SKM-1 (cell line): Measurements from ENCODE around the gene MRPL4.
A peak's percentile ranks its signal among the peaks of the same experiment; 100 is the strongest.
"Not testable (repeated sequence)": the region's sequence is repeated elsewhere in the genome, so short reads cannot be mapped to it uniquely, and the experiment has no call there.

Experiments
- DNase-seq: peaks from one replicate; lab custom pipeline; 2025; ENCODE audit not compliant: unreplicated experiment; lab: John Stamatoyannopoulos, UW

Gene MRPL4

DNA sequence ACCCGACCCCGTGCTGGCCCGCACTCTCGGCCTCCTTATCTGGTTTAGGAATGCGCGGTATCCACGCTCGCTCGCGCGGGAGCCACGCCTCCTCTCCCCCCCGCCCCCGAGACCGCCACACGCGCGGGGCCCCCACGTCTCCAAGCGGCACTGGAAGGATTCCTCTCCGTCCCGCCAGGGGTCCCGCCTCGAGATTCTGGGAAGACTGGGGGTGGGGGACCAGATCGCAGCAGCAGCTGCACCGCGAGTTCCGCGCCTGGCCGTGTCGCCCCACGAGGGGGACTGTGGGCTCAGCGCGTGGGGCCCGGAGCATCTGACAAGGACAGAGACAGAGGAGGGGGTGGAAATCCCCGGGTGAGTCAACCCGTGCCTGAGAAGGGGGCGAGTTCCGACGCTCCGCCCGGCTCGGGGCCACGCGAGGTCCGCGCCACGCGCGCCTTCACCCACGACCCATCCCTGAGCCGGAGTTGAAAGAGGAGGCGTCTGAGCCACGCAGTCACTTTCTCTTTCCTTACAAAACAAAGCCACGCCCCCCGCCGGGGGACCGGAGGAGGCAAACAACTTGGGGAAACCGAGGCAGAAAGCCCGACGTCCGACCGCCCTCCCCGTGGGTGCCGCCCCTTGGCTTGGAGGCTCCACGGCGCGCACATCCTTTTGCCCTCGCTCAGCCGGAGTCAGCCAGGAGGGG lies 21.7 kb upstream of the MRPL4 start:
- DNase-seq, result no peak

DNA sequence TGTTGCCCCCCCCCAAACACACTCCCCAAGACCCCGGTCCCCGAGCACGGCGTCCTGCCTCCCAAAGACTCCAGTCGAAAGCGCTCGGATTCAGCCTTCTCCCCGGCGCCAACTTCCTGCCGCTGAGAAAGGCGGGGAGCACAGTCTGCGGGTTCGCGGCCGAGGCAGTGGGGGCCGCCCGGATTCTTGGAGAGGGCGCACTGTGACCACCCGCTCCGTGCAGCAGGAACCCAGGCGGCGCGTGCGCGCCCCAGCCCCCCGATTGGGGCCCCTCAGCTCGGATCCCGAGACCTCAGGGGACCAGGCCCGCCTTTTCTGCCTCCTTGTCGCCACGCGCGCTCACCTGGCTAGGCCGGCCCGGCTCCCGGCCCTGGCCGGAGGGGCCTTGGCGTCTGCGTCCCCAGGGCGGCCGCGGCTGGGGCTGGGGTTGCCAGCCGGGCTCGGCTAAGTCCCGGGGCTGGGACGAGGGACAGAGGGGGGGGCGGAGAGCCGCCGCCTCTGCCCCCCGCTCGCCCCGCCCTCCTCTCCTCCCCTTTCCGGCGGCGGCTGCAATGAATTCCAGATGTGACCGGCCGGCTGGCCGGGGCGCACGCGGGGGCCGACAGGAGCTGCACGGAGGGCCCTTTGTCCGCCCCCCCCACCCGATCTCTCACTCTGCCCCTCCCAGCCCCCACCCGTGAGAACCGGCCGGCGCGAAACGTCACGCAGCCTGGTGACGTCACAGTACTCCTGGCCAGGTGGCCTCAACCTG lies 21.0 kb upstream of the MRPL4 start, which contains the start of gene S1PR2:
TSS of gene S1PR2 (minus strand) at position 471 of the 751 bp plus-strand sequence. CDS start 6,426 bp downstream, outside the sequence.
- DNase-seq, result peak; percentile 27

DNA sequence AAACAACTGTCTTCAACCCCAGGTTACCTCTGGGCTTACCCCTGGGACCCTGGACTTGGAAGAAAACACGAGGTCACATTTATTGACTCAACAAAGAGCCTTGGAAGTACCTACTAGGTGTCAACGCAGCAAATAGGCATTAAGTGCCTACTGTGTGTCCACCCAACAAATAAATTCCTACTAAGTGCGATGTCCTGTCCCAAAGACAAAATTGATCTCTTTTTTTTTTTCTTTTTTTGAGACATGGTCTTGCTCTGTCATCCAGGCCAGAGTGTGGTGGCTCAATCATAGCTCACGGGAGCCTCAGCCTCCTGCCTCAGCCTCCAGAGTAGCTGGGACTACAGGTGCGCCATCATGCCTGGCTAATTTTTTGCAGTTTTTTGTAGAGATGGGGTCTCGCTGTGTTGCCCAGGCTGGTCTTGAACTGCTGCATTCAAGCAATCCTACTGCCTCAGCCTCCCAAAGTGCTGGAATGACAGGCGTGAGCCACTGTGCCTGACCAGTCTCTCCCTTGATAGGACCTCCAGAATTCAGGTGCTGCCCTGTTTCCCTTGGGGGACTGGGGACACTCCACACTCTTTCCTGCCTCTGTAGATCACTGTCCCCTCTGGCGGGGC lies 20.3 kb upstream of the MRPL4 start:
- no peak for DNase-seq

DNA sequence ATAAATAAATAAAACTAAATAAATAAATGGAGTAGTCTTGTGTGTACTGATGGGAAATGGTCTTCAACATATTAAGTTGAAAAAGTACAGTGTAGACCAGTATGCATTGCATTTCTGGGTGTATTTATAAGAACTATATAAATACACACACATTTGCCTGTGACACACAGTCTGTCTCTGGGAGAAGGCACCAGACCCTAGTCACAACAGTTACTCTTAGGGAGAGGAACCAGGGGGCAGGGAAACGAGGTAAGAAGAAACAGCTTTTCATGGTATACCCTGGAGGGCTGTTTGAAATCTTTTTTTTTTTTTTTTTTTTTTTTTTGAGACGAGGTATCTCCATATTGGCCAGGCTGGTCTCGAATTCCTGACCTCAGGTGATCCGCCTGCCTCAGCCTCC lies 18.1 kb upstream of the MRPL4 start:
- DNase-seq, result no peak

DNA sequence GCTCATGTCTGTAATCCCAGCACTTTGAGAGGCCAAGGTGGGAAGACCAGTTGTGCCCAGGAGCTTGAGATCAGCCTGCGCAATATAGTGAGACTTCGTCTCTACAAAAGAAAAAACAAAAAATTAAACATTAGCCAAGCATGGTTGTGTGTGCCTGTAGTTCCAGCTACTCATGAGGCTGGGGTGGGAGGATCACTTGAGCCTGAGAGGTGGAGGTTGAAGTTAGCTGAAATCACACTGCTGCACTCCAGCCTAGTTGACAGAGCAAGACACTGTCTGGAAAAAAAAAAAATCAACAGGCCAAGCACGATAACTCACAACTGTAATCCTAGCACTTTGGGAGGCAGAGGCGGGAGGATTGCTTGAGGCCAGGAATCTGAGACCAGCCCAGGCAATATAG lies 17.0 kb upstream of the MRPL4 start:
- no peak for DNase-seq

DNA sequence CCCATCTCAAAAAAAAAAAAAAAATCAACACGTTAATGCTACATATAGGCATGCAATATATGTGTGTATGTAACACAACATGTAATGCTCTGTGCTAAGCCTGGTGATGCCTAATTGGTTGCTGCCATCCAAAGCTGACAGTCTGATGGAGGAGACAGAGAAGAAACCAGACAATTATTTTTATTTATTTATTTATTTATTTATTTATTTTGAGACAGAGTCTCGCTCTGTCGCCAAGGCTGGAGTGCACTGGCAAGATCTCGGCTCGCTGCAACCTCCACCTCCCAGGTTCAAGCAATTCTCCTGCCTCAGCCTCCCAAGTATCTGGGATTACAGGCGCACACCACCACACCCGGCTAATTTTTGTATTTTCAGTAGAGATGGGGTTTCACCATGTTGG lies 16.6 kb upstream of the MRPL4 start:
- DNase-seq, result not testable (repeated sequence)

DNA sequence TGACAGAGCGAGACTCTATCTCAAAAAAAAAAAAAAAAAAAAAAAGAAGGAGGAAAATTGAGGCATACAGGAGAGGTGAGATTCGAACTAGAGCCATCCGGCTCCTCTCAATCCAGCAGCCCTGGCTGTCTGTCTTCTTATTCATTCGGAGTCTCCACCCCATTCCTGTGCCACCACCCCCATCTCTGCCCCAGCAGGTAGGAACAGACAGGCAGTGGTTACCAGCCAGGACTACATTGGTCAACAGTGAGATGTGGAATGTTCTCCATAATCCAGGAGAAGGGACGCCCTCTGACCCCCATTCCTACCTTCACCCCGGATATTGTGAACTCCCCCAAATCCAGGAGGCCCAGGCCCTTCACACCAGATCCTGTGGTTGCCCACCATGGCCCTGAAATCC lies 14.3 kb upstream of the MRPL4 start:
- DNase-seq, result no peak

DNA sequence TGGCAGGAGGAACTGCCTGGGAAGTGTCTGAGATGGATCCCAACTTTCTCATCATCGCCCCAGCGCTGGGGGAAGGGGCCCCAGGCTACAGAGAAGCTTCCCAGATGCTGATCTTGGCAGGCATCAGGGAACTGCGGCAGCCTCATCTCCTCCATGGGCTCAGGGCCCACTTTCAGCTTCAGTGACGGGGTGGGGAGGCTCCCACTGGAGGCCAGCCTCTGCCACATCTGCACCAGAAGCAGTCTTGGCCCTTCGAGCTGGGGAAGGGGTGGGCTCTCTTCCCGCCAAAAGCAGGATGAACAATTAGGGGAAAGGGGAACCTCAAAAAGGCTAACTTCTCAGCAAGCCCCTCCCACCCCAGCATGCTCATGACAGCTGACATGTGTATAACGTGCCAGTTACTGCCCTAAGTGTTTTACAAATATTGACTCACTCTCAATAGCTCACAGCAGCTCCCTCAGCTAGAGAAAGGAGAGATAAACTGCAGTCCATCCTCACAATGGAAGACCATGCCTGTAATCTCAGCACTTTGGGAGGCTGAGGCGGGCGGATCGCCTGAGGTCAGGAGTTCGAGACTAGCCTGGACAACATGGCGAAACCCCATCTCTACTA lies 13.7 kb upstream of the MRPL4 start:
- no peak for DNase-seq

DNA sequence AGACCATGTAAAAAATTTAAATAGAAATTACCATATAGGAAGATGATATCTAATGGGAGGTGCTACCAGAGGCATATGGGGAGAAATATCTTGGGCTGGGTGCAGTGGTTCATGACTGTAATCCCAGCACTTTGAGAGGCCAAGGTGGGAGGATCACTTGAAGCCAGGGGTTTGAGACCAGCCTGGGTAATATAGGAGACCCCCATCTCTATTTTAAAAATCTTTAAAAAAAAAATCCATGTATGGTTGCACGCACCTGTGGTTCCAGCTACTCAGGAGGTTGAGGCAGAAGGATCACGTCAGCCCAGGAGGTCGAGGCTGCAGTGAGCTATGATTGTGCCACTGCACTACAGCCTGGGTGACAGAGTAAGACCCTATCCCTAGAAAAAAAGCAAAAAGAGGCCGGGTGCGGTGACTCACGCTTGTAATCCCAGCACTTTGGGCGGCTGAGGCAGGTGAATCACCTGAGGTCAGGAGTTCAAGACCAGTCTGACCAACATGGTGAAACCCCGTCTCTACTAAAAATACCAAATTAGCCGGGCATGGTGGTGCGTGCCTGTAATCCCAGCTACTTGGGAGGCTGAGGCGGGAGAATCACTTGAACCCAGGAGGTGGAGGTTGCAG lies 10.1 kb upstream of the MRPL4 start:
- DNase-seq, result not testable (repeated sequence)

DNA sequence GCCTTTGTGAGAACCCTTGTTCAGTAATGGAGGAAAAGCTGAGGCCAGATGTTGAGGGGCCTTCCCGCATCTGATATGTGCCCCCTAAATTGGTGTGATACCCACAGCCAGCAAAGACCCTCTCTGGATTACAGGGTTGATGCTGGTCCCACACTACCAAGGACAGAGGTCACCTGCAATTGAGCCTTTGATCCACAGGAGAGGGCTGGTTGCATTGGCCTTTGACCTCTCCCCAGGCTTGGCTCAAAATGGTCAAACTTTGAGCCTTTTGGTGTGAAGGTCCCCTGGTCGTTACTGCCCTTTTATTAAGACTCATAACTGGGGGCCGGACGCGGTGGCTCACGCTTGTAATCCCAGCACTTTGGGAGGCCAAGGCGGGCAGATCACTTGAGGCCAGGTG lies 8.4 kb upstream of the MRPL4 start:
- DNase-seq, result no peak

DNA sequence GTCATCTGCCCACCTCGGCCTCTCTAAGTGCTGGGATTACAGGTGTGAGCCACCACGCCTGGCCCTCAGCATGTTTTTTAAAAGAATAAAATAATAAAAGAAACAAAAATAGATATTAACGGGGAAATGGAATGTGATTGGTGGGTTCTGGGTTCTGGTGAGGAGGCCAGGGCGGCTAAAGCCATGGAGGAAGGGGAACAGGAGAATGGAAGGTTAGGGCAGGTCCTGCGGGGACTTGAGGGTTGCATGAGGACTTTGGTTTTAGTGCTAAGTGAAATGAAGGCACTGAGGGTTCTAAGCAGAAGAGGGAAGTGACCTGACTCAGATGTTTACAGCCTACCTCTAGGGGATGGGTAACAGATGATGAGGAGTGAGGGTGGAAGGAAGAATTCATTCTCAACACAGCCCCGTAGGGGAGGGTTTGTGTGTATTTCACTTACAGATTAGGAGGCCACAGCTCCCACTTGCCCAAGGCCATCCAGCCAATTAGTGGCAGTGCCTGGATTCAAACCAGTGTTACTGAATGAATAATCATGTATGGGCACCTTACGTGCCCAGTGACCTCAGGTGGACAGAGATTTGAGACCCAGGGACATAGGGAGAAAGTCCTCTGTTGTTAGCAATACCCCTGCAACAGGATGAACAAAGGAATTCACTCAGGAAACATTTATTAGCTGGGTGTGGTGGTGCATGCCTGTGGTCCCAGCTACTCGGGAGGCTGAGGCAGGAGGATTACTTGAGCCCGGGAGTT lies 6.7 kb upstream of the MRPL4 start:
- no peak for DNase-seq

DNA sequence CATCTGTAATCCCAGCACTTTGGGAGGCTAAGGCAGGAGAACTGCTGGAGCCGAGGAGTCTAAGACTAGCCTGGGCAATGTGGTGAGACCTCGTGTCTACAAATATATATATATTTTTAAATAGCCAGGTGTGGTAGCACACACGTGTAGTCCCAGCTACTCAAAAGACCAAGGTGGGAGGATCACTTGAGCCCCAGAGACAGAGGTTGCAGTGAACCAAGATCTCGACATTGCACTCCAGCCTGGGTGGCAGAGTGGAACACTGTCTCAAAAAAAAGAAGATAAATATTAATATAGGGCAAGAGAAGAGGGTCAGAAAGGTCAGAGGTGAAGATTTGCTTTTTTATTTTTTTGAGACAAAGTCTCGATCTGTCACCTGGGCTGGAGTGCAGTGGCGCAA lies 5.5 kb upstream of the MRPL4 start:
- DNase-seq, result no peak

DNA sequence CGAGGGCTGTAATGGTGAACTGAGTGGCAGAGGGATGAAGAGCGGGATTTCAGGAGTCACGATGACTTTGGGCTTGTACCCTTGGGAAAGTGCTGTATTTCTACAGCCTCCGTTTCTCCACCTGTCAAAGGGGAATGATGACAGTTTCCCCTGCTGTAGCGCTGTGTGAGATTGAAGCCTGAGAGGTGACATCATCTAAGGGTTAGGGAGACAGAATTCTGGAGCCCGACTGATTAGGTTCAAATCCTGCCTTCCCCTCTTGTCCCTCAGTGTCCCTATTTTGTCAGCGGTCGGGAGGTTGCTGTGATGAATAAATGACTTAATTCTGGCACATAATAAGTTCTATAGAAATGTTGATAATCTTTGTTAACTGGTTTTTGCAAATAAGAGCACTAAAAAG lies 693 bp downstream of the MRPL4 start:
- no peak for DNase-seq

DNA sequence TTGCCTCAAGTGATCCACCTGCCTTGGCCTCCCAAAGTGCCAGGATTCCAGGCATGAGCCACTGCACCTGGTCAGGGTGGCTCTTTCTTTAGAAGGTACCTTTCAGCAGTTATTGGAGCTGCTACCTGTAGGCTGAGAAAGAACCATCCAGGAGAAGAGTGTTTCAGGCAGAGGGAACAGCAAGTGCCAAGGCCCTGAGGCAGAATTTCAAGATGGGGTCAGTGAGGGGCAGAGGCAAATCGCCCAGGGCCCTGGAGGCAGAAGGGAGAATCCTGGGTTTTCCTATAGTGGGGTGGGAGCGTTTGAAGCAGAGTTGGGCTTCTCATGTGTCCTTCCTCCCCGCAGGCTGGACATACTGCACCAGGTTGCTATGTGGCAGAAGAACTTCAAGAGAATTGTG lies 2.2 kb downstream of the MRPL4 start:
- DNase-seq, result no peak

DNA sequence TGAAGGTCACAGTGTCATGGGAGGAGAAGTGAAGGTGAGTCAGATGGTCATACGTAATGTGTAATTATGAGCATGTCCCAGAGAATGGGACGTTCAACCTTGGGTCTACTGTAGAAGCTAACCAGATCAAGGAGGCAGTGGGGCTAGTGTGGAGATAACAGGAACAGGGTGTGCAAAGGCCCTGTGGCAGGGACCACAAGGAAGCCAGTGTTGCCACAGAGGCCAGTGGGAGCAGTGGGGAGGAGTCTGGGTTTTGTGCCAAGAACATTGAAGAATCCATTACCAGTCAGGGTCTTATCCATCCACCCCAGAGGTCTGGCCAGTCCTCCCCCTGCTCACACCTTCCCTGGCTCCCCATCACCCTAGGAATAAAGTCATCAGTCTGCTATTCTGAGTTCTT lies 3.3 kb downstream of the MRPL4 start:
- DNase-seq, result no peak

DNA sequence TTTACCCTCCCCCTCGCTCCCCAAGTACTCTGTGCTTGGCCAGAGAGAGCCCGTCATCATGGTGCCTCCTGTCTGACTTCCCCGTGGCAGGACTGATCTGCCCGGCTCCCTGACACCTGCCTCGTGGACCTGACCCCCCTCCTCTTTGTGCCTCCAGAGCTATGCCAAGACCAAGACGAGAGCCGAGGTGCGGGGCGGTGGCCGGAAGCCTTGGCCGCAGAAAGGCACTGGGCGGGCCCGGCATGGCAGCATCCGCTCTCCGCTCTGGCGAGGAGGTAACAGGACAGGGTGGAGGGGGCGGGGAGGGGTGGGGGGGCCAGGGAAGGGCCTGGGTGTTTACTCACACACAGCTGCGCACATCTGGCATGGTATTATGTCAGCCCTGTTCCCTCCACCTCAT lies 4.5 kb downstream of the MRPL4 start:
- no peak for DNase-seq

DNA sequence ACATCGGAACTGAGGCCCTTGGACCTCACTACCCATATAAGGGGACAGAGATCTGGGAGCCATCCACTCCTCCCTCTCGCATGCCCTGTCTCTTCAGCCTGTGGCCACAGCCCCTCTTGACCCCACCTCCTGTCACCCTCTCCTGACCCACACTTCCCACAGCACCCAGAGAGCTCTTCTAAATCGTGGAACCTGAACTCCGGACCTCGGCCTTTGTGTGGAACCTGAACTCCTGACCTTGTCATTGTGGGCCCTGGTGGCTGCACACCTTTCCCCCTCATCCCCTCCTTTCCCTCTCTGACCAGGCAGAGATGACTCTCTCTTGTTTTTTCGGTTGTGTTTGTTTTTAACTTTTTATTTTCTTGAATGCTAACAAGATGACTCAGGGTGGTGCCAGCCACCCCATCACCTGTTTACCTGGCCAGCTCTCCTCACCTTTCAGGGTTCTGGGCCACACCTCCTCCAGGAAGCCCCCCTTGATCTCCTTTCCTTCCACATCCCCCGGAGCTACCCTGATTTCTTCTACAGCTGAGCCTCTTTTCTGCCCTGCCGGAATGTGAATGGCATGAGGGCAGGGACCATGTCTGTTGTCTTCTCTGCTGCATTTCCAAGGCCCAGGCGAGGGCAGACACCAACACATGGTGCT lies 5.1 kb downstream of the MRPL4 start:
- DNase-seq, result no peak

DNA sequence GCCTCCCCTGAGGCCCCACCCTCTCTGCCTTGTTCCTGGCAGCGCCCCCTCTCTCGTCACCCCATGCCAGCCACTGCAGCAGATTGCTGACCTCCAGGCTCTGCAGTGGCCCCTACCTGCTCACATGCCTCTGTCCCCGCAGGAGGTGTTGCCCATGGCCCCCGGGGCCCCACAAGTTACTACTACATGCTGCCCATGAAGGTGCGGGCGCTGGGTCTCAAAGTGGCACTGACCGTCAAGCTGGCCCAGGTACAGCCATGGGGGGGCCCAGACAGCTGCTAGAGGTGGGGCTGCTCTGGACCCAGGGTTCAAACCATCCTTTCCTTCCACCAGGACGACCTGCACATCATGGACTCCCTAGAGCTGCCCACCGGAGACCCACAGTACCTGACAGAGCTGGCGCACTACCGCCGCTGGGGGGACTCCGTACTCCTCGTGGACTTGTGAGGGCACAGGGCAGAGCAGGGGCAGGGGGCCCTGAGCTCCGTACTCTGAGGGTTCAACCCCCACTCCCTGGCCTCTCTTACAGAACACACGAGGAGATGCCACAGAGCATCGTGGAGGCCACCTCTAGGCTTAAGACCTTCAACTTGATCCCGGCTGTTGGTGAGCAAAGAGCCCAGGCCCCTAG lies 6.2 kb downstream of the MRPL4 start:
- no peak for DNase-seq

DNA sequence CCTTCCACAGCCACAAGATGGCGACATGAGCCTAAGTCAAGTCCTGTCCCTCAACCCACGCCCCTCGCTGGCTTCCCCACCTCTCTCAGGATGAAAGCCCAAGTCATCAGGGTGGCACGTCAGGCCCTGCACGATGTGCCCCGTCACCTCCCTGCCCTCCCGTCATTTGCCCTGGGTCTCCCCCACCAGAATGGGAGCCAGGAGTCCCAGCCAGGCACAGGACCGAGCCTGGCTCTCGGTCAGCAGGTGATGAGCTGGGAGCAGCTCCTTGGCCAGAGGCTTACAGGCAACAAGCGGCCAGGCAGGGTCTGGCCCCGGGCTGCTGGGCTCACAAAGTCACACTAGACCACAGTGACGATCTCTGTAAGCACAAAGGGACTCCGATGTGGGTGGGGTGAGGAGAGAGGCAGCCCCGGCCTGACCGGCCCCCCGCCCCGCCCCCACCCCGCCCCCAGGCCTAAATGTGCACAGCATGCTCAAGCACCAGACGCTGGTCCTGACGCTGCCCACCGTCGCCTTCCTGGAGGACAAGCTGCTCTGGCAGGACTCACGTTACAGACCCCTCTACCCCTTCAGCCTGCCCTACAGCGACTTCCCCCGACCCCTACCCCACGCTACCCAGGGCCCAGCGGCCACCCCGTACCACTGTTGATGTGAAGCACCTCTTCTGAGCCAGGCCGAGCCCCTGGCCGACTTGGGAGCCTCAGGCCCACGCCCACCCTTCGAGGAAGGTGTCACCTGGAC lies 7.3 kb downstream of the MRPL4 start:
- DNase-seq, result peak; percentile 51
